ENCODE data around the gene EEF2.
"Not testable (repeated sequence)": the region's sequence is repeated elsewhere in the genome, so short reads cannot be mapped to it uniquely, and the experiment has no call there.

EEF2 gene

DNA sequence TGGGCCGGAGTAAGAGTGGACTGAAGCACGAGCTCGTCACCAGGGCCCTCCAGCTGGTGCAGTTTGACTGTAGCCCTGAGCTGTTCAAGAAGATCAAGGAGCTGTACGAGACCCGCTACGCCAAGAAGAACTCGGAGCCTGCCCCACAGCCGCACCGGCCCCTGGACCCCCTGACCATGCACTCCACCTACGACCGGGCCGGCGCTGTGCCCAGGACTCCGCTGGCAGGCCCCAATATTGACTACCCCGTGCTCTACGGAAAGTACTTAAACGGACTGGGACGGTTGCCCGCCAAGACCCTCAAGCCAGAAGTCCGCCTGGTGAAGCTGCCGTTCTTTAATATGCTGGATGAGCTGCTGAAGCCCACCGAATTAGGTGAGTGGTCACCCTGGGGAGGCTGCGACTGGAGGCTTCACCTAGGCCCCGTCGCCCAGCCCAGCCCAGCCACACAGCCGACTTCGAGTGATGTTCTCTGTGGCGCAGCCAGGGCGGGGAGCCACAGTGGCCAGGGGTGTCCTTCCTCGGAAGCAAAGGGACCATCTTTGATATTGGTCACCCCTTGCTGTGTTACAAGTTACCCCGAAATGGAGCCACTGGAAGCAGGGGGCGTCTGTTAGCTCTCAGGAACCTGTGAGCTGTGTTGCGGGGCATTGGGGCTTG lies 27.8 kb upstream of the EEF2 start:
- no peak overlapping the region for H3K4me3 ChIP-seq (ENCODE audit: low read depth, low read length)
- no peaks in the 10 kb centered on the region for H3K27me3 ChIP-seq (ENCODE audit: insufficient read depth, low read depth, severe bottlenecking)
- no peaks in the 10 kb centered on the region for H3K9me3 ChIP-seq (ENCODE audit: severe bottlenecking)
- H3K27ac ChIP-seq = peak overlapping the region; percentile 53
- no peak for DNase-seq
- TF ChIP-seq, protein P1, sequence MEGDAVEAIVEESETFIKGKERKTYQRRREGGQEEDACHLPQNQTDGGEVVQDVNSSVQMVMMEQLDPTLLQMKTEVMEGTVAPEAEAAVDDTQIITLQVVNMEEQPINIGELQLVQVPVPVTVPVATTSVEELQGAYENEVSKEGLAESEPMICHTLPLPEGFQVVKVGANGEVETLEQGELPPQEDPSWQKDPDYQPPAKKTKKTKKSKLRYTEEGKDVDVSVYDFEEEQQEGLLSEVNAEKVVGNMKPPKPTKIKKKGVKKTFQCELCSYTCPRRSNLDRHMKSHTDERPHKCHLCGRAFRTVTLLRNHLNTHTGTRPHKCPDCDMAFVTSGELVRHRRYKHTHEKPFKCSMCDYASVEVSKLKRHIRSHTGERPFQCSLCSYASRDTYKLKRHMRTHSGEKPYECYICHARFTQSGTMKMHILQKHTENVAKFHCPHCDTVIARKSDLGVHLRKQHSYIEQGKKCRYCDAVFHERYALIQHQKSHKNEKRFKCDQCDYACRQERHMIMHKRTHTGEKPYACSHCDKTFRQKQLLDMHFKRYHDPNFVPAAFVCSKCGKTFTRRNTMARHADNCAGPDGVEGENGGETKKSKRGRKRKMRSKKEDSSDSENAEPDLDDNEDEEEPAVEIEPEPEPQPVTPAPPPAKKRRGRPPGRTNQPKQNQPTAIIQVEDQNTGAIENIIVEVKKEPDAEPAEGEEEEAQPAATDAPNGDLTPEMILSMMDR (IDR thresholded peaks at IDR 0.05; ENCODE audit: low read depth, low read length) = no peak
- peaks cover 66% of the 10 kb centered on the region for H3K36me3 ChIP-seq

DNA sequence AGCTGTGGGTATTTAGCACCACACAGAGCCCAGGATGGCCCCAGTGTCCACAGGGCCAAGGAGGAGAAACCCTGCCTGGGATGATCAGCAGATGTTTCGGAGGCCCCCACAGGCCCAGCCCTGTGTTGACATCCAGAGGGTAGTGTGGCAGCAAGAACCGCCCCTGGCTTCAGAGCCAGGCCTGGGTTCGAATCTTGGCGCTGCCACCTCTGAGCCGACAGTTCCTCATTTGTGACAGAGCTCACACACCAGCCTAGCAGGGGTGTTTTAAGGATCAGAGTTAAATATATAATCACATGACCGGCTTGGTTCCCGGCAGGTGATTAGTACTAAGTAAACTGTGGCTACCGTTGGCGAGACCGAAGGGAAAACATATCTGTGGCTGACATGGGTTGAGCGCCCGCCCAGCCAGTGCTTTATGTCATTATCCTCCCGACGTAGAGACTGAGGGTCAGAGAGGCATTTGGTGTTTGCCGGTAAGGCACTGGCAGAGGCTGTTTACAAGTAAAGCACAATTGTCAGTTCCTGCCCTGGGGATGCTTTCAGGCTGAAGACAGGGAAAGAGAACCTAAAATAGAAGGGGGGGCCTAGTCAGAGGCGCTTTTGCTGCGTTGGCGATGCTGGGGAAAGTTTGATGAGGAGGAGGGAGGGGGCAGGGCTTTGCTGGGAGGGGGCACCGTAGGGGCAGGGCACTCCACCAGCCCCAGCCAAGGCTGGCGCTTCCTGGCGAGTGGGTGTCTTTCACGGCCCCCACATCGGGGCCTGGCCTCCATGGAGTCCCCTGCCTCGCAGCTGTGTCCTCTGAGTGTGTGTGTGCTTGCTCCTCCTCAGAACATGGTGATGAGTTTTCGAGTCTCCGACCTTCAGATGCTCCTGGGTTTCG lies 27.1 kb upstream of the EEF2 start:
- peaks cover 61% of the 10 kb centered on the region for H3K36me3 ChIP-seq
- peak overlapping the region; percentile 53 for H3K27ac ChIP-seq
- H3K27me3 ChIP-seq (ENCODE audit: insufficient read depth, low read depth, severe bottlenecking) = no peaks in the 10 kb centered on the region
- peak; percentile 64 for DNase-seq
- TF ChIP-seq, protein P1 (IDR thresholded peaks at IDR 0.05; ENCODE audit: low read depth, low read length) = no peak
- H3K4me3 ChIP-seq (ENCODE audit: low read depth, low read length) = no peak overlapping the region
- no peaks in the 10 kb centered on the region for H3K9me3 ChIP-seq (ENCODE audit: severe bottlenecking)

GRCh38 chr19:4011430-4011829 lies 26.2 kb upstream of the EEF2 start:
- peaks cover 58% of the 10 kb centered on the region for H3K36me3 ChIP-seq
- not testable (repeated sequence) for H3K27me3 ChIP-seq (ENCODE audit: insufficient read depth, low read depth, severe bottlenecking); H3K27ac ChIP-seq; H3K9me3 ChIP-seq (ENCODE audit: severe bottlenecking); H3K4me3 ChIP-seq (ENCODE audit: low read depth, low read length); DNase-seq

- no peak for DNase-seq
- Histone ChIP-seq H3K27ac (peak overlapping the region; percentile 96), H3K4me3 (ENCODE audit: low read depth, low read length) (no peak overlapping the region), H3K9me3 (ENCODE audit: severe bottlenecking) (no peaks in the 10 kb centered on the region), H3K27me3 (ENCODE audit: insufficient read depth, low read depth, severe bottlenecking) (no peaks in the 10 kb centered on the region), H3K36me3 (peaks cover 52% of the 10 kb centered on the region)
- TF ChIP-seq, protein P1 (IDR thresholded peaks at IDR 0.05; ENCODE audit: low read depth, low read length) = no peak
These were observed 25.5 kb upstream of the EEF2 start for GRCh38 chr19:4010808-4011110.

GRCh38 chr19:4009990-4010807 lies 24.9 kb upstream of the EEF2 start:
- peak overlapping the region; percentile 96 for H3K27ac ChIP-seq
- H3K36me3 ChIP-seq = peaks cover 46% of the 10 kb centered on the region
- H3K27me3 ChIP-seq (ENCODE audit: insufficient read depth, low read depth, severe bottlenecking) = no peaks in the 10 kb centered on the region

More at GRCh38 chr19:4009990-4010807, 24.9 kb upstream of the EEF2 start:
- TF ChIP-seq, protein P1 (IDR thresholded peaks at IDR 0.05; ENCODE audit: low read depth, low read length) = no peak
- Histone ChIP-seq H3K4me3 (ENCODE audit: low read depth, low read length) (peak overlapping the region; percentile 31), H3K9me3 (ENCODE audit: severe bottlenecking) (no peaks in the 10 kb centered on the region)
- peak; percentile 85 for DNase-seq

All from WERI-Rb-1 (cell line).